ENCODE results near the gene SLC27A1.
"Not testable (repeated sequence)": the region's sequence is repeated elsewhere in the genome, so short reads cannot be mapped to it uniquely, and the experiment has no call there.

The SLC27A1 gene

DNA sequence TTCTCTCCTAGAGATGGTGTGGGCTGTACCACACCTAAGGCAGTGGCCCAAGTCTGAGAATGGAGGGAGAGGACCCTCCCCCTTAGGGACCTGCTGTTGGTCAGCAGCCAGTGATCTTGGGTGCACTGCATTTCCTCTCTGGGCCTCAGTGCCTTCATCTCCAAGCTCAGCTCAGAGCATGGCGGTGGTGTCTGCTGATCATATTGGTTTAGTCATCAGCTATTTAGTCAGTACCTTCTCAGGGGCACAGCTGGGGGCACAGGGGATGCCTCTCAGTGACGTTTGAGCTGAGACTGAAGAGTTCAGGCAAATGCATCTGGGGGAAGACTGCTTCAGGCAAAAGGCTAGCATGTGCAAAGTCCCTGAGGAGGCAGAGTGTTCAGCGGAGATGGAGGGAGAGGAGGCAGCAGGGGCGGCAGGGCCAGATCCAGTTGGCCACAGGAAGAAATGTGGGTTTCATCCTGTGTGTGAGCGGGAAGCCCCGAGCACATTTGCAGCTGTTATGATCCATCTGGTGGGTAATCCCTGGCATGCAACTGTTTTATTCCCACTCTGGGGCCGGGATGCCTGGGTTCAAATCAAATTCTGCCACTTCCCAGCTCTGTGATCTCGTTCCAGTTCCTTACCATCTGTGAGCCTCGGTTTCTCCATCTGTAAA, 25.4 kb downstream of the SLC27A1 start:
- no peak for DNase-seq (ENCODE audit: extremely low read depth, insufficient read length)
- no peaks in the 10 kb centered on the region for H3K27me3 ChIP-seq (replicated peaks; ENCODE audit: control insufficient read depth, insufficient read depth, low read length)
- TF ChIP-seq, protein P1, sequence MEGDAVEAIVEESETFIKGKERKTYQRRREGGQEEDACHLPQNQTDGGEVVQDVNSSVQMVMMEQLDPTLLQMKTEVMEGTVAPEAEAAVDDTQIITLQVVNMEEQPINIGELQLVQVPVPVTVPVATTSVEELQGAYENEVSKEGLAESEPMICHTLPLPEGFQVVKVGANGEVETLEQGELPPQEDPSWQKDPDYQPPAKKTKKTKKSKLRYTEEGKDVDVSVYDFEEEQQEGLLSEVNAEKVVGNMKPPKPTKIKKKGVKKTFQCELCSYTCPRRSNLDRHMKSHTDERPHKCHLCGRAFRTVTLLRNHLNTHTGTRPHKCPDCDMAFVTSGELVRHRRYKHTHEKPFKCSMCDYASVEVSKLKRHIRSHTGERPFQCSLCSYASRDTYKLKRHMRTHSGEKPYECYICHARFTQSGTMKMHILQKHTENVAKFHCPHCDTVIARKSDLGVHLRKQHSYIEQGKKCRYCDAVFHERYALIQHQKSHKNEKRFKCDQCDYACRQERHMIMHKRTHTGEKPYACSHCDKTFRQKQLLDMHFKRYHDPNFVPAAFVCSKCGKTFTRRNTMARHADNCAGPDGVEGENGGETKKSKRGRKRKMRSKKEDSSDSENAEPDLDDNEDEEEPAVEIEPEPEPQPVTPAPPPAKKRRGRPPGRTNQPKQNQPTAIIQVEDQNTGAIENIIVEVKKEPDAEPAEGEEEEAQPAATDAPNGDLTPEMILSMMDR (IDR thresholded peaks at IDR 0.05; ENCODE audit: insufficient read depth, low read length, poor library complexity, severe bottlenecking), result no peak
- no peak overlapping the region for H3K4me3 ChIP-seq (replicated peaks; ENCODE audit: low read depth, low read length)
- no peaks in the 10 kb centered on the region; the same call in 1 of the 2 replicates for H3K36me3 ChIP-seq (ENCODE audit: control insufficient read depth, insufficient read depth, low read length)

DNA sequence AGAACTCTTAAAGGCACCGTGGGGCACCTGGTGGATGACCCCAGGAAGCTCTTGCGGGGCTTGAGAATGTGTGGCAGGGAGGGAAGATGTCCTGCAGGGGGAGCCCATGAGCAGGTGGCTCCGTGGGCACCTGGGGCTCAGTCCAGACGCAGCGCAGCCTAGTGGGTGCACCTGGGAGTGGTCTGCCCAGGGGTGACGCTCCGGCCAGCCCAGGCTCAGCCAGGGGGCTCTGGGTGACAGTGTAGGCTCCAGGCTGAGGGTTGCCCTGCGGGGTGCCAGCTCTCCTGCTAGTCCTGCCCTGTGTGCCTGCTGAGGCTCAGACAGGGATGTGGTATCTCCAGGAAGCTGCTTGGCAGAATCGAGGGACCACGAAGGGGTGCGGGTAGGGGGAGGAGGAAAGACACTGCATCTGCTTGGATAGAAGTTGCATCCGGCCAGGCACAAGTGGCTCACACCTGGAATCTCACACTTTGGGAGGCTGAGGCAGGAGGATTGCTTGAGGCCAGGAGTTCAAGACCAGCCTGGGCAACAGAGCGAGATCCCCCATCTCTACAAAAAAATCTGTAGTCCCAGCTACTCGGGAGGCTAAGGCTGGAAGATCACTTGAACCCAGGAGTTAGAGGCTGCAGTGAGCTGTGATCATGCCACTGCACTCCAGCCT, 26.1 kb downstream of the SLC27A1 start:
- Histone ChIP-seq H3K27me3 (replicated peaks; ENCODE audit: control insufficient read depth, insufficient read depth, low read length) (no peaks in the 10 kb centered on the region), H3K36me3 (ENCODE audit: control insufficient read depth, insufficient read depth, low read length) (no peaks in the 10 kb centered on the region; the same call in 1 of the 2 replicates), H3K4me3 (replicated peaks; ENCODE audit: low read depth, low read length) (no peak overlapping the region)
- TF ChIP-seq, protein P1 (IDR thresholded peaks at IDR 0.05; ENCODE audit: insufficient read depth, low read length, poor library complexity, severe bottlenecking), result peak; percentile 100
- DNase-seq (ENCODE audit: extremely low read depth, insufficient read length), result peak; percentile 85

DNA sequence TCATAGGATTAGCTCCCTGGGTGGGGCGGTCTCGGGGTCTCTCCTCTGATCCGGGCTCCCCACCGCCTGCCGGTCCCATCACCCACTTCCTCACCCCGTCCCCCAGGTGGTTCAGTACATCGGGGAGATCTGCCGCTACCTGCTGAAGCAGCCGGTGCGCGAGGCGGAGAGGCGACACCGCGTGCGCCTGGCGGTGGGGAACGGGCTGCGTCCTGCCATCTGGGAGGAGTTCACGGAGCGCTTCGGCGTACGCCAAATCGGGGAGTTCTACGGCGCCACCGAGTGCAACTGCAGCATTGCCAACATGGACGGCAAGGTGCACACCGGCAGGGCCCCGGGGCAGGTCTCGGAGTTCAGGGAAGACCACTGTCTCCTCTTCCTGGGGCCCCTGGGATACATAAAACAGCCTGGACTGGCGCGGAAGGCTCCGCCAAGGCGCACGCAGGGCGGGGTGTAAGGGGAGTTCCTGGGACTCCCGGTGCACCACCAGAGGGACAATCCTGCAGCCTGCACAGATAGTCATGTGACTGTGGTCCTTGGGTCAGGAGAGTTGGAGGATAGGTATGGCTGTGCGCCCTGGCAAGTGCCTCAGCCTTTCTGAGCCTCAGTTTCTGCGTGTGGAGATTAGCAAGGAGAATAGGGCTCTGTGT, 26.9 kb downstream of the SLC27A1 start:
- DNase-seq (ENCODE audit: extremely low read depth, insufficient read length), result no peak
- H3K27me3 ChIP-seq (replicated peaks; ENCODE audit: control insufficient read depth, insufficient read depth, low read length), result no peaks in the 10 kb centered on the region
- TF ChIP-seq, protein P1 (IDR thresholded peaks at IDR 0.05; ENCODE audit: insufficient read depth, low read length, poor library complexity, severe bottlenecking), result no peak
- no peak overlapping the region for H3K4me3 ChIP-seq (replicated peaks; ENCODE audit: low read depth, low read length)
- no peaks in the 10 kb centered on the region; the same call in 1 of the 2 replicates for H3K36me3 ChIP-seq (ENCODE audit: control insufficient read depth, insufficient read depth, low read length)

DNA sequence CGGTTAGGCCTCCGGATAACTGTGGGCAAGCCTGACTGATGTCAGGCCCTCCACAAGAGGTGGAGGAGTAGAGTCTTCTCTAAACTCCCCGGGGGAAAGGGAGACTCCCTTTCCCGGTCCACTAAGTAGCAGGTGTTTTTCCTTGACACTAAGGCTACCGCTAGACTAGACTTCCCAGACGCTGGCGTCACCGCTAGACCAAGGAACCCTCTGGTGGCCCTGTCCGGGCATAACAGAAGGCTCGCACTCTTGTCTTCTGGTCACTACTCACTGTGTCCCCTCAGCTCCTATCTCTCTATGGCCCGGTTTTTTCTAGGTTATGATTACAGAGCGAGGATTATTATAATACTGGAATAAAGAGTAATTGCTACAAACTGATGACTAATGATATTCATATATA, 28.7 kb downstream of the SLC27A1 start:
- H3K27me3 ChIP-seq (replicated peaks; ENCODE audit: control insufficient read depth, insufficient read depth, low read length); DNase-seq (ENCODE audit: extremely low read depth, insufficient read length); H3K4me3 ChIP-seq (replicated peaks; ENCODE audit: low read depth, low read length); H3K36me3 ChIP-seq (ENCODE audit: control insufficient read depth, insufficient read depth, low read length): not testable (repeated sequence)

DNA sequence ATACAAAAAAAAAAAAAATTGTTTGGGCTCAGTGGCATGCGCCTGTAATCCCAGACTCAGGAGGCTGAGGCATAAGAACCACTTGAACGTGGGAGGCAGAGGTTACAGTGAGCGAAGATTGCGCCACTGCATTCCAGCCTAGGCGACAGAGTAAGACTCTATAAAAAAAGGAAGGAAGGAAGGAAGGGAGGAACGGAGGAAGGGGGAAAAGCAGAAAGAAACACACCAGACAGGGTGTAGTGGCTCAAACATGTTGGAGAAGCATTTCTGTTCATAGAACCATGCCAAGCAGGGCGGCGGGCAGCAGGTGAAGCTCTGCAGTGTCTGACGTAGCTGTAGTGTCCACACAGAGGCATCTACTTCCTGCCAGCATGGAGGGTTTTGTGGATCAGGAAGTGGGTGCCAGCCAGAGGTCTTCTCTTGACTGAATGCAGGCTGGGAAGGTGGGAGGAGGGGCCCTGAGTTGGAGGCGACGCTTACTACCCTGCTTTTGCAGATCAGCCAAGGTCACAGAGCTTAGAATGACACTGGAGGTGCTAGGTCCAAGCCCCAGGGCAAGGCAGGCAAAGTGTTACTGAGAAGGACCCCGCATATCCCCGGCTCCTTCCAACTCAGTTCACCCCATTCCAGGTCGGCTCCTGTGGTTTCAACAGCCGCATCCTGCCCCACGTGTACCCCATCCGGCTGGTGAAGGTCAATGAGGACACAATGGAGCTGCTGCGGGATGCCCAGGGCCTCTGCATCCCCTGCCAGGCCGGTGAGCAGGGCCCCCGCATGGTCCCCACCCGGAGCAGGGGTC, 29.5 kb downstream of the SLC27A1 start:
- no peak overlapping the region for H3K4me3 ChIP-seq (replicated peaks; ENCODE audit: low read depth, low read length)
- H3K27me3 ChIP-seq (replicated peaks; ENCODE audit: control insufficient read depth, insufficient read depth, low read length), result no peaks in the 10 kb centered on the region
- DNase-seq (ENCODE audit: extremely low read depth, insufficient read length), result no peak
- H3K36me3 ChIP-seq (ENCODE audit: control insufficient read depth, insufficient read depth, low read length), result no peaks in the 10 kb centered on the region; the same call in 1 of the 2 replicates
- TF ChIP-seq, protein P1 (IDR thresholded peaks at IDR 0.05; ENCODE audit: insufficient read depth, low read length, poor library complexity, severe bottlenecking), result no peak
